GM21367 (cell line): ENCODE data around the gene PTPRD.

ENCODE experiments used
- ATAC-seq: cut with Tn5 transposase; IDR thresholded peaks from one replicate; pipeline ENCODE4 v1.9.1; 2021; ENCODE audit not compliant: unreplicated experiment

The PTPRD gene

GRCh38 chr9:9917400-9917799, 695.4 kb downstream of the PTPRD start:
- ATAC-seq = no peak

- ATAC-seq = no peak
These were observed 698.6 kb downstream of the PTPRD start for GRCh38 chr9:9914174-9914573.

- no peak for ATAC-seq
These were observed 699.4 kb downstream of the PTPRD start for GRCh38 chr9:9913276-9913832.

GRCh38 chr9:9912459-9912858, 700.3 kb downstream of the PTPRD start:
- no peak for ATAC-seq

- no peak for ATAC-seq
These were observed 707.1 kb downstream of the PTPRD start for GRCh38 chr9:9905736-9906135.

GRCh38 chr9:9904041-9904440, 708.8 kb downstream of the PTPRD start:
- no peak for ATAC-seq

GRCh38 chr9:9901624-9902023, 711.2 kb downstream of the PTPRD start:
- ATAC-seq = no peak

GRCh38 chr9:9893837-9894236, 719.0 kb downstream of the PTPRD start:
- no peak for ATAC-seq

- no peak for ATAC-seq
These were observed 720.6 kb downstream of the PTPRD start for GRCh38 chr9:9892217-9892616.

- ATAC-seq = no peak
These were observed 731.1 kb downstream of the PTPRD start for GRCh38 chr9:9881692-9882091.

GRCh38 chr9:9874270-9874669, 738.5 kb downstream of the PTPRD start:
- ATAC-seq = no peak

GRCh38 chr9:9862235-9862810, 750.5 kb downstream of the PTPRD start:
- ATAC-seq = no peak

- ATAC-seq = no peak
These were observed 757.4 kb downstream of the PTPRD start for GRCh38 chr9:9855177-9856078.

- ATAC-seq = no peak
These were observed 765.1 kb downstream of the PTPRD start for GRCh38 chr9:9847750-9848149.

GRCh38 chr9:9846557-9846956, 766.2 kb downstream of the PTPRD start:
- ATAC-seq = peak; percentile 85

GRCh38 chr9:9820436-9820835, 792.4 kb downstream of the PTPRD start:
- no peak for ATAC-seq

GRCh38 chr9:9819886-9820285, 792.9 kb downstream of the PTPRD start:
- no peak for ATAC-seq

- ATAC-seq = no peak
These were observed 795.6 kb downstream of the PTPRD start for GRCh38 chr9:9817176-9817575.

- no peak for ATAC-seq
These were observed 808.7 kb downstream of the PTPRD start for GRCh38 chr9:9804109-9804508.

GRCh38 chr9:9799287-9799686, 813.5 kb downstream of the PTPRD start:
- ATAC-seq = no peak

GRCh38 chr9:9792144-9792857, 820.5 kb downstream of the PTPRD start:
- ATAC-seq = no peak

- ATAC-seq = no peak
These were observed 821.2 kb downstream of the PTPRD start for GRCh38 chr9:9791611-9792010.
